SH-SY5Y (cell line): ENCODE data around the gene CYP2U1.

ENCODE experiments used
- GATA2 ChIP-seq: IDR thresholded peaks from 2 replicates; pipeline ENCODE4 v1.6.1; 2011; ENCODE audit warnings: mild to moderate bottlenecking, low read depth, low read length
- GATA3 ChIP-seq: IDR thresholded peaks from 2 replicates; pipeline ENCODE4 v1.6.1; 2011; ENCODE audit warnings: low read depth, mild to moderate bottlenecking, low read length, moderate library complexity

The CYP2U1 gene

GRCh38 chr4:107906458-107907100 lies 24.8 kb upstream of the CYP2U1 start:
- TF ChIP-seq GATA3 (no peak), GATA2 (no peak)

GRCh38 chr4:107908377-107908776 lies 23.0 kb upstream of the CYP2U1 start:
- peak; percentile 84 for TF ChIP-seq GATA2
- peak; percentile 65; the same call in 1 of the 2 replicates for TF ChIP-seq GATA3

GRCh38 chr4:107913283-107913899 lies 18.0 kb upstream of the CYP2U1 start:
- TF ChIP-seq GATA2 (no peak), GATA3 (no peak)

GRCh38 chr4:107915220-107915619 lies 16.1 kb upstream of the CYP2U1 start:
- TF ChIP-seq GATA2 (no peak), GATA3 (no peak)

- TF ChIP-seq GATA3 (no peak), GATA2 (no peak)
These were observed 14.7 kb upstream of the CYP2U1 start for GRCh38 chr4:107916623-107917022.

DNA sequence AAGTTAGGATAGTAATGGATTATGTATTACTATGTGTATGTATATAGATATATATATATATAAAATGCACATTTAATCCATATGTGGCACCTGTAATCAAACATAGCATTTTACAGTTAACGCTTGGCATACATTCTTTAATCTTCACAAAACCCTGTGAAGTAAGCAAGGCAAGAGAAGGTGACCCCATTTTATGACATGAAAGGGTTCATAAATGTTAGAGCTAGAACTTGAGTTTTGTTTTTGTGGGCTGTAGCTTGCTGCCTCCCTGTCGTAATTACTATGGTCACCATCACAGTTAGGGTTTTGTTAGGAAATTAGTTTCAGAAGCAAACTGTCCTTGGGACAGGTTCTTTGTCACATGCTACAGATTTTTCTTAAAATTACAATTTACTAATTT lies 13.8 kb upstream of the CYP2U1 start:
- TF ChIP-seq GATA2 = no peak
- no peak for TF ChIP-seq GATA3

DNA sequence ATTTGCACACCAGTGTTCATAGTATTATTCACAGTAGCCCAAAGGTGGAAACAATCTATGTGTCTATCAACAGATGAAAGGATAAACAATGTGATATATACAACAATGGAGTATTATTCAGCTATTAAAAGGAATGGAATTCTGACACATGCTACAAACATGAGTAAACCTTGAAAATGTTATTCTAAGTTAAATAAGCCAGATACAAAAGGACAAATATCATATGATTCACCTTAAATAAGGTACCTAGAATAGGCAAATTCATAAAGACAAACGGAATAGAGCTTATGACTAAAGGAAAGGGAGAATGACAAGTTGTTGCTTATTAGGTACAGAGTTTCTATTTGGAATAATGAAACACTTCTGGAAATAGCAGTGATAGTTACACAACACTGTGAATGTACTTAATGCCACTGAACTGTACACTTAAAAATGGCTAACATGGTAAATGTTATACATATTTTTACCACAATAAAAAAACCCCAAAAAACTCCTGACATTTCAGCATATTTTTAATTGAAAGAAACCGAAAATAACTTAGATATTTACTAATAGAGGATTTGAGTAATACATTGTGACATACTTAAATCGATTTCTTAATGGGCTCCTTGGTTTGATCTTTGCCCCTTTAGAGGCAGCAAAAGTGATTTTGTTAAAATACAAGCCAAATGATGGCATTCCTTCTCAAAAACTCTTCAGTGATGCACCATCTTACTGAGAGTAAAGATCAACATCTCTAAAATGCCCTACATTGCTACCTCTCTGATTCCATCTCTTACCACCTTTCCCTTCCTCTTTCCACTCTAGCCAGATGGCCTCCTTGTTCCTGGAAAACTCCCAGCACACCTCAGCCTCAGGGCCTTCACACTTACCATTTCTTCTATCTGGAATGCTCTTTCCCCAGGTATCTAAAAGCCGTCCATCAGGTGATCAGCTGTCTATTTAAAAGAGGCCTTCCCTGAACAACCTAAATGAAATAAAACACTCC lies 8.6 kb upstream of the CYP2U1 start:
- TF ChIP-seq GATA3 = no peak
- TF ChIP-seq GATA2 = no peak

DNA sequence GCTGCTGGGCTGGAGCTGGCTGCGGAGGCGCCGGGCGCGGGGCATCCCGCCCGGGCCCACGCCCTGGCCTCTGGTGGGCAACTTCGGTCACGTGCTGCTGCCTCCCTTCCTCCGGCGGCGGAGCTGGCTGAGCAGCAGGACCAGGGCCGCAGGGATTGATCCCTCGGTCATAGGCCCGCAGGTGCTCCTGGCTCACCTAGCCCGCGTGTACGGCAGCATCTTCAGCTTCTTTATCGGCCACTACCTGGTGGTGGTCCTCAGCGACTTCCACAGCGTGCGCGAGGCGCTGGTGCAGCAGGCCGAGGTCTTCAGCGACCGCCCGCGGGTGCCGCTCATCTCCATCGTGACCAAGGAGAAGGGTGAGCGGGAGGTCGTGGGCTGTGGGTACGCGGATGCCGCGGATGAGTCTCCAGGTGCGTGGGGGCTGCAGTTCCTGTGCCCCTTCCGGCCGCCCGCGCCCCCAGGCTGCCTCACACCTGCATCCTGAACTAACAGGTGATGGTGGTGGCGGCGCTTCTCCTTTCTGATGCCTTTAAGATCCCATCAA lies 499 bp downstream of the CYP2U1 start:
- no peak for TF ChIP-seq GATA2
- no peak for TF ChIP-seq GATA3

DNA sequence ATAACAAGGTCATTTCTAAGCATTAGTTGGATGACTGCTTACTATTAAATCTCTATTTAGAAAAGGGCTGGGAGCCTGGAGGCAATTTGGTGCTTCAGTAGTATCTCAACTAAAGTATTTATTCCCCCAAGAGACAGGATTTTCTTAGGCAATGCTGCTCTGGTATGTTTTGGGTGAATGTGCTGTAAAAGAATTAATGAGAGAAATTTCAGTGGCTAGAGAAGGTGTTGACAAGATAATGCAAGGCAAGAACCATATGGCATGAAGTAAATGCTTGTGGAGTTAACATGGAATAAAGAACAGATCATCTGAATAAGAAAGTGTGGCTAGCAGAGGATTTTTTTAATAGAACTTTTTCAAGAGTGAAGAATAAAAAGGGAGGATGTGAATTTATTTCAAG lies 3.9 kb downstream of the CYP2U1 start:
- TF ChIP-seq GATA2 (no peak), GATA3 (no peak)

DNA sequence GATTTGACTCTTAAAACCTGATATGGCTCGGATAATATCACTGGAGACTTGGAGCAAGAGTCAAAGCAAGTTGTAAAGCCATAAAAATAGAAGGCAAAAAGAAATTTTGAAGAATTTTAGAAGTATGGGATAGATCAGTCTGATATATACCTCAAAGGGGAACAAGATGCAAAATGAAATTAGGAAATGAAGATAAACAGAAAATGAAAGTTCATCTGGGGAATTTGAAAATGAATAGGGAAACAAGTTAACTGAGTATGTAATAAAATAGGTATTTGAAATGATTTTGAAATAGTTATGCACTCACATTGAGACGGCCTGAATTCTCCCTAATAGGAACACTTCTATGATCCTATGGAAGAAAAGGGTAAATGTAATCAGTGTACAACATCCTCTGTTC lies 5.7 kb downstream of the CYP2U1 start:
- TF ChIP-seq GATA3 (no peak), GATA2 (no peak)

DNA sequence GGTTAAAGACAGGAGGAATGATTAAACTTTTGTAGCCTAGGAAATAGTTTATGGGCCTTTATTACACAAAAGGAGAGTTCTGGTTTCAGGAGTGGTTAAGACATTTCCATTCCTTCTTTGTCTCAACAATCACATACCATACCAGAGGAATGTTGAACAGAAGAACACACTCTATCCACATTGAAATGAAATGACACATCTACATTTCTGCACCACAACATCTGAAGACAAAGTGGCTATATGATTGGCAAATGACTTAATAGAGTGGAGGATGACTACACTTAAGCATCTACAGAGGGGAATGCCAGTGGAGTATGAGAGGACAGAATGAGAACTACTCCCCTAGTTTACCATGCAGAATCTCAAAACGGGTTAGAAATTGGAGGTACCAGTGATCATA lies 8.0 kb downstream of the CYP2U1 start:
- no peak for TF ChIP-seq GATA3
- TF ChIP-seq GATA2 = no peak

DNA sequence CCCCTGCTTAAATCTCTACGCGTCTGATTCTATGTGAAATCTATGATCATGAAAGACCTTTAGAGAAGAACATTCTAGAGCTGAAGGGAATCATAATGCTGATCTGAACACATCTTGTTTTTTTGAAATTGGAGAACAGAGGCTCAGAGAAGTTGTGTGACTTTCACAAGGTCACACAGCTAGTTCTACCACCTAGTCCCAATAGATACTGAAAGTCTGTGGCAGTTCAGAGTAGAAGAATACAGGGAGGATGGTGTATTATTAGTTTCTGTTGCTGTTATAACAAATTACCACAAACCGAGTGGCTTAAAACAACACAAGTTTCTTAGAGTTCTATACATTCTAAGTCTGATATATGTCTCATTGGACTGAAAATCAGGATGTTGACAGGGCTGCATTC lies 14.5 kb downstream of the CYP2U1 start:
- TF ChIP-seq GATA2 (no peak), GATA3 (no peak)

DNA sequence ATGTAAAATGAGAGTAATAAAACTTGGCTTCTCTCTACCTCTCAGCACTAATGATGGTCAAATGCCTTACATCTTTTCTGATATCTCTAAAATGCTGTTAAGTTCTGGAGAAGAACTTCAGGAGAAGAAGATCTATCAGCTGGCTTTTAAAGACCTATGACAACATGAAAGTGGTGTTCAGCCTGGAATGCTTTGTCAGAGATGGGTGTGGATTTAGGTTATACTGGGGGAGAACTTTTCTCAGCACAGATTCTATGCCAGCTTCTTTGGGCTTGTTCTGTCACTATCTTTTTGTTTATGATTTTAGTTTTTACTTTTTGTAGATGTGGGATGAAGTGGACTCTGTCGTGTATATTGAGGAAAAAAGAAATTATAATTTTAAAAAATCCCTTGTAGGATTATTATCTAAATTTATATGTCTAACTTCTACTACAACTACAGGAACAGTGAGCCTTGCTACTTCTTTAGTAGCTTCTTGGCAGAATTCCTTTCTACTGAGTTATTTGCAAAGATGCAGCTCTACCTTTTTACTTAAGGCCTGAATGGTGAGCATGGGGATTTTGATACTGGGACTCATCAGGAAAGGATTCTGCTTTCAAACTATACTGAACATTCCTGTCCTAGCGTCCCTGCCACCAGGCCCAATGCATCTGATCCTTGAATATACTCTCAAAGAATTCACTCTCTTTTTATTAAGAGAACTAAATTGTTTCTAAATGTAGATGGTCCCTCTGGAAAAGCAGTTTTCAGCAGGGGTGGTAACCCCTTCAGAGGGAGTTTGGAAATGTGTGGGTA lies 19.6 kb downstream of the CYP2U1 start:
- TF ChIP-seq GATA2 (no peak), GATA3 (no peak)
